A549 (cell line): ENCODE results near the gene UTS2B.

ENCODE experiments used
- CEBPB ChIP-seq, 2 experiments: fragments of >200 bp in 1 of 2; sonication (Bioruptor Twin) in 1 of 2; formaldehyde crosslinking in 1 of 2; IDR thresholded peaks; 2 replicates each; pipeline ENCODE4 v1.6.1; 2012 to 2016
- EP300 ChIP-seq, 2 experiments: fragments of >200 bp; sonication (Bioruptor Twin); formaldehyde crosslinking; IDR thresholded peaks; 2 replicates in 1 of 2; 3 replicates in 1 of 2; pipeline ENCODE4 v1.6.1; 2016 to 2017
- GATA3 ChIP-seq: IDR thresholded peaks from 2 replicates; pipeline ENCODE4 v1.6.1; 2012; ENCODE audit warnings: borderline replicate concordance
- JUNB ChIP-seq: fragments of >200 bp; sonication (Bioruptor Twin); formaldehyde crosslinking; IDR thresholded peaks from 2 replicates; pipeline ENCODE4 v1.6.1; 2016
- KDM1A ChIP-seq: fragments of 200-600 bp; sonication (generic); IDR thresholded peaks from 2 replicates; pipeline ENCODE4 v1.6.1; 2016; ENCODE audit warnings: low read depth, mild to moderate bottlenecking
- POLR2A ChIP-seq: IDR thresholded peaks from 2 replicates; pipeline ENCODE4 v1.6.1; 2012; ENCODE audit warnings: mild to moderate bottlenecking, low read length
- RNF2 ChIP-seq: fragments of 200-600 bp; sonication (generic); IDR thresholded peaks from 2 replicates; pipeline ENCODE4 v1.6.1; 2016; ENCODE audit warnings: low read depth, mild to moderate bottlenecking, antibody characterized with exemption, moderate library complexity, borderline replicate concordance
- SMC3 ChIP-seq: fragments of >200 bp; sonication (Bioruptor Twin); formaldehyde crosslinking; IDR thresholded peaks from 3 replicates; pipeline ENCODE4 v1.6.1; 2018; ENCODE audit warnings: inconsistent platforms
- TF ChIP-seq, protein P1 (sequence below): fragments of >200 bp; sonication (Bioruptor Twin); formaldehyde crosslinking; IDR thresholded peaks from 3 replicates; pipeline ENCODE4 v1.5.1; 2016
- TF ChIP-seq, protein P2 (sequence below): fragments of 450-650 bp; IDR thresholded peaks from 2 replicates; pipeline ENCODE4 v1.6.1; 2014; ENCODE audit warnings: antibody characterized with exemption

- no peak for TF ChIP-seq POLR2A
- no peak for TF ChIP-seq SMC3
- TF ChIP-seq, protein P1, sequence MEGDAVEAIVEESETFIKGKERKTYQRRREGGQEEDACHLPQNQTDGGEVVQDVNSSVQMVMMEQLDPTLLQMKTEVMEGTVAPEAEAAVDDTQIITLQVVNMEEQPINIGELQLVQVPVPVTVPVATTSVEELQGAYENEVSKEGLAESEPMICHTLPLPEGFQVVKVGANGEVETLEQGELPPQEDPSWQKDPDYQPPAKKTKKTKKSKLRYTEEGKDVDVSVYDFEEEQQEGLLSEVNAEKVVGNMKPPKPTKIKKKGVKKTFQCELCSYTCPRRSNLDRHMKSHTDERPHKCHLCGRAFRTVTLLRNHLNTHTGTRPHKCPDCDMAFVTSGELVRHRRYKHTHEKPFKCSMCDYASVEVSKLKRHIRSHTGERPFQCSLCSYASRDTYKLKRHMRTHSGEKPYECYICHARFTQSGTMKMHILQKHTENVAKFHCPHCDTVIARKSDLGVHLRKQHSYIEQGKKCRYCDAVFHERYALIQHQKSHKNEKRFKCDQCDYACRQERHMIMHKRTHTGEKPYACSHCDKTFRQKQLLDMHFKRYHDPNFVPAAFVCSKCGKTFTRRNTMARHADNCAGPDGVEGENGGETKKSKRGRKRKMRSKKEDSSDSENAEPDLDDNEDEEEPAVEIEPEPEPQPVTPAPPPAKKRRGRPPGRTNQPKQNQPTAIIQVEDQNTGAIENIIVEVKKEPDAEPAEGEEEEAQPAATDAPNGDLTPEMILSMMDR: no peak
- TF ChIP-seq RNF2: no peak
- no peak for TF ChIP-seq GATA3
- no peak for TF ChIP-seq EP300 (IDR thresholded peaks at IDR 0.05)
- no peak for TF ChIP-seq KDM1A
- no peak for TF ChIP-seq JUNB
- TF ChIP-seq CEBPB (IDR thresholded peaks at IDR 0.05): no peak
- TF ChIP-seq, protein P2, sequence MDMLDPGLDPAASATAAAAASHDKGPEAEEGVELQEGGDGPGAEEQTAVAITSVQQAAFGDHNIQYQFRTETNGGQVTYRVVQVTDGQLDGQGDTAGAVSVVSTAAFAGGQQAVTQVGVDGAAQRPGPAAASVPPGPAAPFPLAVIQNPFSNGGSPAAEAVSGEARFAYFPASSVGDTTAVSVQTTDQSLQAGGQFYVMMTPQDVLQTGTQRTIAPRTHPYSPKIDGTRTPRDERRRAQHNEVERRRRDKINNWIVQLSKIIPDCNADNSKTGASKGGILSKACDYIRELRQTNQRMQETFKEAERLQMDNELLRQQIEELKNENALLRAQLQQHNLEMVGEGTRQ: no peak
Measured at GRCh38 chr3:191235331-191236314, 94.7 kb downstream of the UTS2B start.
